ENCODE data around the gene TNFAIP8L1. TPM values are rescaled to one million over a fixed set of nuclear protein-coding genes. Genes with fewer than 3 reads are reported as not detected.
"Not testable (repeated sequence)": the region's sequence is repeated elsewhere in the genome, so short reads cannot be mapped to it uniquely, and the experiment has no call there.

TNFAIP8L1 gene
- total and polyA plus RNA-seq, 2 experiments from 2014 or later: 13.6 to 14.3 TPM

DNA sequence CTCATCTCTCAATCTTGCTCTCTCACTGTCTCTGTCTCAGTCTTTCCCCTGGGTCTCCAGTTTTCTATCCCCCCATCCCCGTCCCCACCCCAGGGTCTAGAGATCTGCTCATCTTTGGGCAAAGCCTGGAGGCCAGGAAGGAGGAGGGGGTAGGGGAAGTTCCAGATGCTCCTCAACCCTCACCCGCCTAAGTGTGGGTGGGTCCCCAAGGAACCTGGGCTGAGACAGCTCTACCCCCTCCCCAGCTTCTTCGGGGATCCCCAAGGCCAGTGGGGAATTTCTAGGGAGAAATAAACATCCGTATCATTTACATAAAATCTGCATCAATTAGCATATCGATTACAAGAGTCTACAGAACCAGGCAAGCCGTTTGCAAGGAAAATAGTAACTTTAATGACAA is 48.0 kb upstream of the TNFAIP8L1 start:
- Histone ChIP-seq H3K4me2 (no peak overlapping the region), H2AFZ (no peak overlapping the region), H4K20me1 (ENCODE audit: insufficient read depth, poor library complexity, severe bottlenecking) (no peaks in the 10 kb centered on the region), H3K36me3 (replicated peaks; ENCODE audit: insufficient read depth, low read depth) (no peaks in the 10 kb centered on the region), H3K9me3 (ENCODE audit: low read depth) (no peaks in the 10 kb centered on the region), H3K4me1 (ENCODE audit: insufficient read depth) (no peaks in the 10 kb centered on the region), H3K9me2 (replicated peaks; ENCODE audit: insufficient read depth) (no peaks in the 10 kb centered on the region), H3K27me3 (no peaks in the 10 kb centered on the region), H3K27ac (no peak overlapping the region), H3K4me3 (no peak overlapping the region), H3K79me2 (no peaks in the 10 kb centered on the region)
- TF ChIP-seq EZH2 (IDR thresholded peaks at IDR 0.05; ENCODE audit: borderline replicate concordance) (no peak), EZH2phosphoT487 (IDR thresholded peaks at IDR 0.05; ENCODE audit: low read depth, severe bottlenecking, unreplicated experiment) (no peak)
- TF ChIP-seq, protein P1, sequence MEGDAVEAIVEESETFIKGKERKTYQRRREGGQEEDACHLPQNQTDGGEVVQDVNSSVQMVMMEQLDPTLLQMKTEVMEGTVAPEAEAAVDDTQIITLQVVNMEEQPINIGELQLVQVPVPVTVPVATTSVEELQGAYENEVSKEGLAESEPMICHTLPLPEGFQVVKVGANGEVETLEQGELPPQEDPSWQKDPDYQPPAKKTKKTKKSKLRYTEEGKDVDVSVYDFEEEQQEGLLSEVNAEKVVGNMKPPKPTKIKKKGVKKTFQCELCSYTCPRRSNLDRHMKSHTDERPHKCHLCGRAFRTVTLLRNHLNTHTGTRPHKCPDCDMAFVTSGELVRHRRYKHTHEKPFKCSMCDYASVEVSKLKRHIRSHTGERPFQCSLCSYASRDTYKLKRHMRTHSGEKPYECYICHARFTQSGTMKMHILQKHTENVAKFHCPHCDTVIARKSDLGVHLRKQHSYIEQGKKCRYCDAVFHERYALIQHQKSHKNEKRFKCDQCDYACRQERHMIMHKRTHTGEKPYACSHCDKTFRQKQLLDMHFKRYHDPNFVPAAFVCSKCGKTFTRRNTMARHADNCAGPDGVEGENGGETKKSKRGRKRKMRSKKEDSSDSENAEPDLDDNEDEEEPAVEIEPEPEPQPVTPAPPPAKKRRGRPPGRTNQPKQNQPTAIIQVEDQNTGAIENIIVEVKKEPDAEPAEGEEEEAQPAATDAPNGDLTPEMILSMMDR (IDR thresholded peaks at IDR 0.05; ENCODE audit: poor library complexity): no peak
- DNase-seq (ENCODE audit: low spot score): no peak
- 72% methylated on average over 6 of the region's 6 CpGs for WGBS (ENCODE audit: low lambda C conversion rate, missing lambda C conversion rate)

DNA sequence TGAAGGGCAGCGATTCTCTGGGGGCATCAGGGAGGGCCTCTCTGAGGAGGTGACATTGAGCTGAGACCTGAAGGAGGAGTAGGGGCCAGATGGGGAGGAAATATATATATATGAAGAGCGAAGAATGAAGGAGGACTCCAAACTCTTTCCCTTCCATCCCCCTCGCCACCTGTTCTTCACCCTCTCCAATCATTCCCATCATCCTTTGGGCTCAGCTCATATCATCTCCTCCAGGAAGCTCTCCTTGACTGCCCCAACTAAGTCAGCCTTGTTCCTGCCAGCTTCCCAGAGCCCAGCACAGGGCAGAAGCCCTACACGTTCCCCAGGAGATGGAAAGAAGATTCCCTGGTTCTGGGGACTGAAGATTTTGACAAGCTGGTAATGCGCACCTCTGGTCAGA is 46.9 kb upstream of the TNFAIP8L1 start:
- no peak for DNase-seq (ENCODE audit: low spot score)
- WGBS (ENCODE audit: low lambda C conversion rate, missing lambda C conversion rate): 84% methylated on average over 5 of the region's 5 CpGs

DNA sequence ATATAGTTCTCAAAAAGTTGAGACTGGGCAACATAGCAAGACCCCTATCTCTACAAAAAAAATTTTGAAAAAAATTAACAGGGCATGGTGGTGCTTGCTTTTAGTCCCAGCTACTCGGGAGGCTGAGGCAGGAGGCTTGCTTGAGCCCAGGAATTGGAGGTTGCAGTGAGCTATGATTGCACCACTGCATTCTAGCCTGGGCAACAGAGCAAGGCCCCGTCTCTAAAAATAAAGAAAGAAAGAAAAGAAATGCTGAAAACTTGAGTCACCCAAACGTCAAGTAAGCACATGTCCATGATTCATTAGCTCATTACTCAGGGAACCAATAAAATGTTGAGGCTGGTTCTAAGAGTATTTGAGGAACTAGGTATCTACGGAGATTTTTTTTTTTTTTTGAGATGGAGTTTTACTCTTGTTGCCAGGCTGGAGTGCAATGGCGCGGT is 45.9 kb upstream of the TNFAIP8L1 start:
- H3K36me3 ChIP-seq (replicated peaks; ENCODE audit: insufficient read depth, low read depth): no peaks in the 10 kb centered on the region
- H3K4me2 ChIP-seq: no peak overlapping the region
- no peaks in the 10 kb centered on the region for H3K9me3 ChIP-seq (ENCODE audit: low read depth)
- peaks cover 11% of the 10 kb centered on the region for H3K27me3 ChIP-seq
- TF ChIP-seq EZH2phosphoT487 (IDR thresholded peaks at IDR 0.05; ENCODE audit: low read depth, severe bottlenecking, unreplicated experiment) (no peak), EZH2 (IDR thresholded peaks at IDR 0.05; ENCODE audit: borderline replicate concordance) (no peak)
- TF ChIP-seq, protein P1 (IDR thresholded peaks at IDR 0.05; ENCODE audit: poor library complexity): no peak
- no peak overlapping the region for H3K4me3 ChIP-seq
- no peak overlapping the region for H3K27ac ChIP-seq
- H4K20me1 ChIP-seq (ENCODE audit: insufficient read depth, poor library complexity, severe bottlenecking): no peaks in the 10 kb centered on the region
- H3K9me2 ChIP-seq (replicated peaks; ENCODE audit: insufficient read depth): no peaks in the 10 kb centered on the region
- no peaks in the 10 kb centered on the region for H3K79me2 ChIP-seq
- WGBS (ENCODE audit: low lambda C conversion rate, missing lambda C conversion rate): 65% methylated on average over 6 of the region's 6 CpGs
- no peaks in the 10 kb centered on the region for H3K4me1 ChIP-seq (ENCODE audit: insufficient read depth)
- DNase-seq (ENCODE audit: low spot score): no peak
- no peak overlapping the region for H2AFZ ChIP-seq

More for the DNA sequence above, 46.9 kb upstream of the TNFAIP8L1 start:
- Histone ChIP-seq H3K27me3 (peaks cover 6% of the 10 kb centered on the region), H3K36me3 (replicated peaks; ENCODE audit: insufficient read depth, low read depth) (no peaks in the 10 kb centered on the region), H3K4me1 (ENCODE audit: insufficient read depth) (no peaks in the 10 kb centered on the region), H4K20me1 (ENCODE audit: insufficient read depth, poor library complexity, severe bottlenecking) (no peaks in the 10 kb centered on the region), H2AFZ (no peak overlapping the region), H3K9me3 (ENCODE audit: low read depth) (no peaks in the 10 kb centered on the region), H3K27ac (no peak overlapping the region), H3K9me2 (replicated peaks; ENCODE audit: insufficient read depth) (no peaks in the 10 kb centered on the region), H3K79me2 (no peaks in the 10 kb centered on the region), H3K4me2 (no peak overlapping the region), H3K4me3 (no peak overlapping the region)
- TF ChIP-seq, protein P1 (IDR thresholded peaks at IDR 0.05; ENCODE audit: poor library complexity): no peak
- TF ChIP-seq EZH2 (IDR thresholded peaks at IDR 0.05; ENCODE audit: borderline replicate concordance) (no peak), EZH2phosphoT487 (IDR thresholded peaks at IDR 0.05; ENCODE audit: low read depth, severe bottlenecking, unreplicated experiment) (no peak)

DNA sequence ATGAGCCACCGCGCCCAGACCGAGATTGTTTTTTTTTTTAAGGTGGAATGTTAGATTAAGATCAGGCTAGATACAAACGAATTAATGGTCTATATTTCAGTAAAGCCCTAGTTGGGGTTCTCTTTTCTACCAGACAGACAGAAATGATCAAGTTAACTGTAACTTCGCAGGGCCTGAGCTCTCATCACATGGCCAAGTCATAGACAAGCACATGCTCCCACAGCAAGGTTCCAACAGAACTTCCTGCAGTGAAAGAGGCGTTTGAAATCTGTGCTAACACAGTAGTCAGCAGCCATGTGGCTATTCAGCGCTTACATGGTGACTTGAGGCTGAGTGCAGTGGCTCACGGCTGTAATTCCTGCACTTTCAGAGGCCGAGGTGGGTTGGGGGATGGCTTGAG is 45.1 kb upstream of the TNFAIP8L1 start:
- Histone ChIP-seq H3K9me3 (ENCODE audit: low read depth) (no peaks in the 10 kb centered on the region), H3K27ac (no peak overlapping the region), H2AFZ (no peak overlapping the region), H3K4me1 (ENCODE audit: insufficient read depth) (no peaks in the 10 kb centered on the region), H3K79me2 (no peaks in the 10 kb centered on the region), H3K4me2 (no peak overlapping the region), H3K36me3 (replicated peaks; ENCODE audit: insufficient read depth, low read depth) (no peaks in the 10 kb centered on the region), H4K20me1 (ENCODE audit: insufficient read depth, poor library complexity, severe bottlenecking) (no peaks in the 10 kb centered on the region), H3K4me3 (no peak overlapping the region), H3K9me2 (replicated peaks; ENCODE audit: insufficient read depth) (no peaks in the 10 kb centered on the region), H3K27me3 (peaks cover 17% of the 10 kb centered on the region)
- DNase-seq (ENCODE audit: low spot score): no peak
- TF ChIP-seq EZH2phosphoT487 (IDR thresholded peaks at IDR 0.05; ENCODE audit: low read depth, severe bottlenecking, unreplicated experiment) (no peak), EZH2 (IDR thresholded peaks at IDR 0.05; ENCODE audit: borderline replicate concordance) (no peak)
- TF ChIP-seq, protein P1 (IDR thresholded peaks at IDR 0.05; ENCODE audit: poor library complexity): no peak
- 73% methylated on average over 9 of the region's 9 CpGs for WGBS (ENCODE audit: low lambda C conversion rate, missing lambda C conversion rate)

DNA sequence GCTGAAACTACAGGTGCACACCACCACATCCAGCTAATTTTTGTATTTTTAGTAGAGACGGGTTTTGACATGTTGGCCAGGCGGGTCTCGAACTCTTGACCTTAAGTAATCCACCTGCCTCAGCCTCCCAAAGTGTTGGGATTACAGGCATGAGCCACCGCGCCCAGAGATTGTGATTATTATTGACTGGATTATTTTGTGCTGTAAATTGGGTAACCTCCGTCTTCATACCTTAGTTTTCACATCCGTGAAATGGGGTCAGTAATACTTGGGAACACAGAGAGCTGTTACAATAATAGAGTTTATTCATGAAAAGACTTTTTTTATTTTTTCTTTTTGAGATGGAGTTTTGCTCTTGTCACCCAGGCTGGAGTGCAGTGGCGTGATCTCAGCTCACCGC is 44.2 kb upstream of the TNFAIP8L1 start:
- not testable (repeated sequence) for H3K4me2 ChIP-seq; H3K4me1 ChIP-seq (ENCODE audit: insufficient read depth); H3K36me3 ChIP-seq (replicated peaks; ENCODE audit: insufficient read depth, low read depth); H4K20me1 ChIP-seq (ENCODE audit: insufficient read depth, poor library complexity, severe bottlenecking); H3K4me3 ChIP-seq; DNase-seq (ENCODE audit: low spot score); H3K27ac ChIP-seq; H2AFZ ChIP-seq; H3K9me2 ChIP-seq (replicated peaks; ENCODE audit: insufficient read depth); H3K79me2 ChIP-seq; H3K9me3 ChIP-seq (ENCODE audit: low read depth)
- 97% methylated on average over 9 of the region's 9 CpGs for WGBS (ENCODE audit: low lambda C conversion rate, missing lambda C conversion rate)
- H3K27me3 ChIP-seq: peaks cover 20% of the 10 kb centered on the region

Measured in hepatocyte (in vitro differentiated cells).